NCI-H524 treated with DMSO at 0.1 percent for 48 hours (cell line): ENCODE results near the gene PLXND1.

Source experiments
- DNase-seq: peaks from one replicate; lab custom pipeline; 2025; lab: John Stamatoyannopoulos, UW

PLXND1 gene

GRCh38 chr3:129582799-129583198 lies 23.7 kb downstream of the PLXND1 start:
- DNase-seq: no peak

- DNase-seq: no peak
These were observed 24.9 kb downstream of the PLXND1 start for GRCh38 chr3:129581623-129582022.

- no peak for DNase-seq
These were observed 26.5 kb downstream of the PLXND1 start for GRCh38 chr3:129579991-129580390.

- DNase-seq: no peak
These were observed 28.3 kb downstream of the PLXND1 start for GRCh38 chr3:129577925-129578786.

- no peak for DNase-seq
These were observed 29.1 kb downstream of the PLXND1 start for GRCh38 chr3:129577366-129577765.

- DNase-seq: no peak
These were observed 29.7 kb downstream of the PLXND1 start for GRCh38 chr3:129576514-129577352.

GRCh38 chr3:129575997-129576384 lies 30.5 kb downstream of the PLXND1 start:
- no peak for DNase-seq

GRCh38 chr3:129575233-129575996 lies 31.1 kb downstream of the PLXND1 start:
- no peak for DNase-seq

- DNase-seq: no peak
These were observed 32.3 kb downstream of the PLXND1 start for GRCh38 chr3:129574206-129574605.

- no peak for DNase-seq
These were observed 33.0 kb downstream of the PLXND1 start for GRCh38 chr3:129573493-129573892.

- DNase-seq: no peak
These were observed 33.9 kb downstream of the PLXND1 start for GRCh38 chr3:129572603-129573002.

- no peak for DNase-seq
These were observed 34.6 kb downstream of the PLXND1 start for GRCh38 chr3:129571605-129572547.

- no peak for DNase-seq
These were observed 36.6 kb downstream of the PLXND1 start for GRCh38 chr3:129569856-129570255.

GRCh38 chr3:129567939-129568338 lies 38.5 kb downstream of the PLXND1 start:
- no peak for DNase-seq

GRCh38 chr3:129567176-129567705 lies 39.2 kb downstream of the PLXND1 start:
- DNase-seq: peak; percentile 43

GRCh38 chr3:129565902-129566301 lies 40.6 kb downstream of the PLXND1 start:
- DNase-seq: no peak

GRCh38 chr3:129564981-129565644 lies 41.4 kb downstream of the PLXND1 start:
- no peak for DNase-seq

- DNase-seq: no peak
These were observed 42.5 kb downstream of the PLXND1 start for GRCh38 chr3:129563850-129564535.

GRCh38 chr3:129563332-129563731 lies 43.1 kb downstream of the PLXND1 start:
- no peak for DNase-seq

GRCh38 chr3:129562803-129563202 lies 43.7 kb downstream of the PLXND1 start:
- no peak for DNase-seq
